ENCODE data around the gene NOVA2. TPM values are rescaled to one million over a fixed set of nuclear protein-coding genes. Genes with fewer than 3 reads are reported as not detected.

The NOVA2 gene
- total and polyA plus RNA-seq, 2 donors (not counting 3 experiments of a cell fraction or from before 2014, with no cell fraction given), result 5.6 to 34.2 TPM

DNA sequence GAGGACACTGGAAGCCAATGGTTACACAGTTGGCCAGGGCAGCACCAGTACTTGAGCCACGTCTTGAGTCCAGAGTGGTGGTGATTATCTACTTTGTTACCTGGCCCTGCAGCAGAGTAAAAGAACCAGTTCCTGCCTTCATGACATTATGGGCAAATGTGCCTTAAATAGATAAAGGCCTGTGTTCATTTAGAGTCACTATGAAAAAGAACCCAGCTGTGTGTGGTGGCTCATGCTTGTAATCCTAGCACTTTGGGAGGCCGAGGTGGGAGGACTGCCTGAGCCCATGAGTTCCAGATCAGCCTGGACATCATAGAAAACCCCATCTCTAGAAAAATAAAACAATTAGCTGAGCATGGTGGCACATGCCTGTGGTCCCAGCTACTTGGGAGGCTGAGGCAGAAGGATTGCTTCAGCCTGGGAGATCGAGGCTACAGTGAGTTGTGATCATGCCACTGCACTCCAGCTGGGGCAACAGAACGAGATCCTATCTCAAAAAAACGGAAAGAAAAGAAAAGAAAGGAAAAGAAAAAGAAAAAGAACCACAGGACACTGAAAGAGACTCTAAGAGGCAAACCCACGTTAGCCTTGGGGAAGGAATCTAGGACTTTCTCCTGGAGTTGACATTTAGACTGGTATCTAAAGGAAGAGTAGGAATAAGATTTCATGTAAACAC is 84.3 kb downstream of the NOVA2 start:
- POLR2A ChIA-PET, result no interaction called here

DNA sequence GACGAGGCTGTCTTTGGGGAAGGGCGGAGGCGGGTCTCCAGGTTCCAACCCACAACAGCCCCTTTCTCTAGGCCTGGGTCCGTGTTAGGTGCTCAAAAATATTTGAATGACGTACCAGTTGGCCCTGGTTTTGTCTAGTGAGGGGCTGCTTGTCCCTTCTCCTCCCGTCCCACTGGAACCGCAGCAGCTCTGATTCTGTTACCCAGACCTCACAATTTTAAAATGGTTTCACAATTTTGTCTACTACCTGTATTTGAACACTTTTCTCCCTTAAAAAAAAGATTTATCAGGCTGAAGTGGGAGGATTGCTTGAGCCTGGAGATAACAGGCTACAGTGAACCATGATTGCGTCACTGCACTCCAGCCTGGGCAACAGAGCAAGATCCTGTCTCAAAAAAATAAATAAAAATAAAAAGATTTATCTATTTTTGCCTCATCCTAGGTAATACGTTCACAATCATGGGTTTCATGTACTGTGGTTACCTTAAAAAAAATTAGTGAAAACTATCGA is 86.4 kb downstream of the NOVA2 start:
- H4K20me1 ChIP-seq (replicated peaks; ENCODE audit: control insufficient read depth, extremely low read depth, insufficient read depth, low read length), result no peaks in the 10 kb centered on the region
- FAIRE-seq (peak; percentile 4), DNase-seq (ENCODE audit: low read depth, low spot score) (no peak)
- H3K9me3 ChIP-seq (replicated peaks; ENCODE audit: control insufficient read depth, insufficient read depth, low read length), result no peaks in the 10 kb centered on the region
- peak overlapping the region; percentile 80 for H2AFZ ChIP-seq (ENCODE audit: low read depth, low read length)
- no peaks in the 10 kb centered on the region for H3K27me3 ChIP-seq (ENCODE audit: control insufficient read depth in 2 of 2, insufficient read depth in 2 of 2, low read length in 2 of 2)
- H3K36me3 ChIP-seq (ENCODE audit: control insufficient read depth in 2 of 2, extremely low read depth in 1 of 2, insufficient read depth in 2 of 2, low read length in 2 of 2), result no peaks in the 10 kb centered on the region
- peak overlapping the region; percentile 74 for H3K4me2 ChIP-seq (ENCODE audit: insufficient read depth, low read length)
- H3K9ac ChIP-seq (replicated peaks; ENCODE audit: extremely low read depth, insufficient read depth, low read length), result peak overlapping the region; percentile 81
- intact Hi-C loops (cut with micrococcal nuclease) (loop anchor here (1.0 kb wide), 1 partner anchor 40 kb away; no protein-coding TSS in a partner anchor), dilution Hi-C loops (cut with MboI; ENCODE audit: extremely low pct_ligation_motif_present, low sequenced_read_pairs) (no loop called here)
- H3K9me1 ChIP-seq (replicated peaks; ENCODE audit: control insufficient read depth, extremely low read depth, insufficient read depth, low read length), result no peaks in the 10 kb centered on the region
- ChIA-PET POLR2A (interaction anchor here (0.8 to 1.4 kb wide), 2 partner anchors 23 to 69 kb away, joined by 3 to 4 read pairs; partner anchors contain the start of gene FOXA3), CTCF (interaction anchor here (1.2 to 3.3 kb wide), 2 partner anchors 24 to 70 kb away, joined by 10 to 21 read pairs; partner anchors contain the start of genes FOXA3 and SYMPK)
- peak overlapping the region in 2 of 3 experiments; percentile 57 to 94 for H3K4me3 ChIP-seq (replicated peaks in 1 of 3; ENCODE audit: insufficient read depth in 1 of 3, low read depth in 1 of 3, low read length in 3 of 3)
- peaks cover 10% of the 10 kb centered on the region for H3K4me1 ChIP-seq (ENCODE audit: control insufficient read depth, extremely low read depth, insufficient read depth, low read length)
- H3K27ac ChIP-seq (ENCODE audit: insufficient read depth, low read depth, low read length), result peak overlapping the region; percentile 80
- peaks cover 3% of the 10 kb centered on the region for H3K79me2 ChIP-seq (ENCODE audit: control insufficient read depth, insufficient read depth, low read length)
- TSS peak; percentile 92 for BruUV-seq (replicated peaks)
- TF ChIP-seq POLR2AphosphoS5 (IDR thresholded peaks at IDR 0.05; ENCODE audit: insufficient read depth, low read depth, low read length) (no peak), JUN (IDR thresholded peaks at IDR 0.05; ENCODE audit: borderline replicate concordance, insufficient read depth, insufficient read length, low read depth) (no peak), MYC (IDR thresholded peaks at IDR 0.05; ENCODE audit: low read depth, low read length) (no peak), GATA2 (IDR thresholded peaks at IDR 0.05; ENCODE audit: insufficient read depth, insufficient read length, low read depth, low read length) (no peak), EZH2 (IDR thresholded peaks at IDR 0.05; ENCODE audit: borderline replicate concordance, low read depth, low read length, severe bottlenecking) (no peak), FOS (IDR thresholded peaks at IDR 0.05; ENCODE audit: borderline replicate concordance, insufficient read depth, low read length) (no peak), MAX (IDR thresholded peaks at IDR 0.05; ENCODE audit: insufficient read depth, insufficient read length) (no peak), POLR2A (IDR thresholded peaks at IDR 0.05; ENCODE audit: low read depth, low read length) (no peak)
- TF ChIP-seq, protein P1, sequence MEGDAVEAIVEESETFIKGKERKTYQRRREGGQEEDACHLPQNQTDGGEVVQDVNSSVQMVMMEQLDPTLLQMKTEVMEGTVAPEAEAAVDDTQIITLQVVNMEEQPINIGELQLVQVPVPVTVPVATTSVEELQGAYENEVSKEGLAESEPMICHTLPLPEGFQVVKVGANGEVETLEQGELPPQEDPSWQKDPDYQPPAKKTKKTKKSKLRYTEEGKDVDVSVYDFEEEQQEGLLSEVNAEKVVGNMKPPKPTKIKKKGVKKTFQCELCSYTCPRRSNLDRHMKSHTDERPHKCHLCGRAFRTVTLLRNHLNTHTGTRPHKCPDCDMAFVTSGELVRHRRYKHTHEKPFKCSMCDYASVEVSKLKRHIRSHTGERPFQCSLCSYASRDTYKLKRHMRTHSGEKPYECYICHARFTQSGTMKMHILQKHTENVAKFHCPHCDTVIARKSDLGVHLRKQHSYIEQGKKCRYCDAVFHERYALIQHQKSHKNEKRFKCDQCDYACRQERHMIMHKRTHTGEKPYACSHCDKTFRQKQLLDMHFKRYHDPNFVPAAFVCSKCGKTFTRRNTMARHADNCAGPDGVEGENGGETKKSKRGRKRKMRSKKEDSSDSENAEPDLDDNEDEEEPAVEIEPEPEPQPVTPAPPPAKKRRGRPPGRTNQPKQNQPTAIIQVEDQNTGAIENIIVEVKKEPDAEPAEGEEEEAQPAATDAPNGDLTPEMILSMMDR (IDR thresholded peaks at IDR 0.05; ENCODE audit: extremely low read depth in 1 of 2, insufficient read depth in 1 of 2, low read depth in 1 of 2, low read length in 2 of 2), result no peak

More for the DNA sequence above, 84.3 kb downstream of the NOVA2 start:
- FAIRE-seq, result no peak
- Histone ChIP-seq H3K4me2 (ENCODE audit: insufficient read depth, low read length) (no peak overlapping the region), H3K79me2 (ENCODE audit: control insufficient read depth, insufficient read depth, low read length) (peaks cover 3% of the 10 kb centered on the region), H4K20me1 (replicated peaks; ENCODE audit: control insufficient read depth, extremely low read depth, insufficient read depth, low read length) (no peaks in the 10 kb centered on the region), H3K9me3 (replicated peaks; ENCODE audit: control insufficient read depth, insufficient read depth, low read length) (no peaks in the 10 kb centered on the region), H3K4me3 (replicated peaks in 1 of 3; ENCODE audit: insufficient read depth in 1 of 3, low read depth in 1 of 3, low read length in 3 of 3) (no peak overlapping the region), H3K9ac (replicated peaks; ENCODE audit: extremely low read depth, insufficient read depth, low read length) (no peak overlapping the region), H3K4me1 (ENCODE audit: control insufficient read depth, extremely low read depth, insufficient read depth, low read length) (peaks cover 8% of the 10 kb centered on the region), H3K9me1 (replicated peaks; ENCODE audit: control insufficient read depth, extremely low read depth, insufficient read depth, low read length) (no peaks in the 10 kb centered on the region), H3K27ac (ENCODE audit: insufficient read depth, low read depth, low read length) (no peak overlapping the region), H3K27me3 (ENCODE audit: control insufficient read depth in 2 of 2, insufficient read depth in 2 of 2, low read length in 2 of 2) (no peaks in the 10 kb centered on the region), H3K36me3 (ENCODE audit: control insufficient read depth in 2 of 2, extremely low read depth in 1 of 2, insufficient read depth in 2 of 2, low read length in 2 of 2) (no peaks in the 10 kb centered on the region), H2AFZ (ENCODE audit: low read depth, low read length) (no peak overlapping the region)
- dilution Hi-C loops (cut with MboI; ENCODE audit: extremely low pct_ligation_motif_present, low sequenced_read_pairs) (no loop called here), intact Hi-C loops (cut with micrococcal nuclease) (no loop called here)
- CTCF ChIA-PET, result no interaction called here
- DNase-seq (ENCODE audit: low read depth, low spot score), result no peak
- BruUV-seq (replicated peaks), result no TSS peak
- TF ChIP-seq MYC (IDR thresholded peaks at IDR 0.05; ENCODE audit: low read depth, low read length) (no peak), JUN (IDR thresholded peaks at IDR 0.05; ENCODE audit: borderline replicate concordance, insufficient read depth, insufficient read length, low read depth) (no peak), GATA2 (IDR thresholded peaks at IDR 0.05; ENCODE audit: insufficient read depth, insufficient read length, low read depth, low read length) (no peak)
